ENCODE results near the gene ATOSB. TPM values are rescaled to one million over a fixed set of nuclear protein-coding genes. Genes with fewer than 3 reads are reported as not detected.

ATOSB gene
- total and polyA plus RNA-seq, 2 experiments from 2014 or later, result 16.1 to 18.3 TPM

DNA sequence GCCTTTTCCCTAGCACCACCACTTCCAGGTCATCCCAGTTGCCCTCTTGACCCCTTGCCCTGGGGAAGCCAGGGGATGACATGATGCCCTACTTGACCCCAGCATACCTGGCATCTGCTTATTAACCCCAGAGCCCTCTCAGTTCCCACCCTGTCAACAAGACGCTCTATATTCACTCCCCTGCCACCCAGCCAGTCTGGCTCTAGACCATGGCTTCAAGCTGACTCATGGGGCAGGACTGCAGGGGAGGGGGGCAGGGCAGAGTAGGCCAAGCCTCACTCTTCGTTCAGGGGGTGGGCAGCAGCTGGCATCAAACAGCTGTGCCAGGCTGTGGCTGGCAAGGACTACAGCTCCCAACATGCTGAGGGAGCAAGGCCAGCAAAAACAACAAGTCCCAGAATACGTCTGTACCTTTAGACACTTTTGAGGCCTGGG lies 5.3 kb downstream of the ATOSB start:
- WGBS (ENCODE audit: low lambda C conversion rate, missing lambda C conversion rate), result 52% methylated on average over 3 of the region's 3 CpGs

DNA sequence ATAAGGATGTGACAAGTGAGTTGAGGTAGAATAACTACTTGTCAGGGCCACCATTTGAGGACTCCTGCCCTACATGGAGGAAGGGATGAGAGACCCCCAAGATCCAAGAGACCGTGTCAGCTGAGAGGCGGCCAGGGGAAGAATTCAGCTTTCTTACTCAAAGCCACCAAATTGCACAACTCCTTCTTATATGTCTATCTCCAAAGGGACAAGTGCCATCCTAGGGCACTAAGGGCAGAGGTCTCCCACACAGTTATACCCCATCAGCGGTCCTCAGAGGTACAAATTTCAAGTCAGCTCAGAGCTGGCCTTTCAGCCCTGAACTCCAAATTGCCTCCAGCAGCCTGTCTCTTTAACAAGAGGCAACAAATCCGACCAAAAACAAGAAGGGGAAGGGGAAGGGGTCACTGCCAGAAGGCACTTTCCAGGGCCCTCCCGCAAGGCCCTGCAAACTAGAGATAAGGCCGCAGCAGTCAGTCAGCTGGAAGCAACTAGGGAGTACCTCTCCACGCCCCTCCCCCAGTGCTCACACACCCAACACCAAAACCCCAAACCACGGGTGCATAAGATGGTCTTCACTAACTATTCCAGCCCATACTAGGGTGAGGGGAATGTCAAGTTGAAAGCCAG lies 6.6 kb downstream of the ATOSB start:
- Histone ChIP-seq H3K79me2 (peaks cover 42% of the 10 kb centered on the region), H2AFZ (no peak overlapping the region), H3K4me1 (ENCODE audit: insufficient read depth) (peaks cover 9% of the 10 kb centered on the region), H3K4me3 (no peak overlapping the region), H3K9me3 (ENCODE audit: low read depth) (no peaks in the 10 kb centered on the region), H3K9me2 (replicated peaks; ENCODE audit: insufficient read depth) (no peaks in the 10 kb centered on the region), H3K4me2 (no peak overlapping the region), H3K36me3 (replicated peaks; ENCODE audit: insufficient read depth, low read depth) (no peaks in the 10 kb centered on the region), H3K27ac (no peak overlapping the region), H4K20me1 (ENCODE audit: insufficient read depth, poor library complexity, severe bottlenecking) (no peaks in the 10 kb centered on the region), H3K27me3 (no peaks in the 10 kb centered on the region)
- 67% methylated on average over 8 of the region's 8 CpGs for WGBS (ENCODE audit: low lambda C conversion rate, missing lambda C conversion rate)
- TF ChIP-seq EZH2phosphoT487 (IDR thresholded peaks at IDR 0.05; ENCODE audit: low read depth, severe bottlenecking, unreplicated experiment), result no peak
- TF ChIP-seq, protein P1, sequence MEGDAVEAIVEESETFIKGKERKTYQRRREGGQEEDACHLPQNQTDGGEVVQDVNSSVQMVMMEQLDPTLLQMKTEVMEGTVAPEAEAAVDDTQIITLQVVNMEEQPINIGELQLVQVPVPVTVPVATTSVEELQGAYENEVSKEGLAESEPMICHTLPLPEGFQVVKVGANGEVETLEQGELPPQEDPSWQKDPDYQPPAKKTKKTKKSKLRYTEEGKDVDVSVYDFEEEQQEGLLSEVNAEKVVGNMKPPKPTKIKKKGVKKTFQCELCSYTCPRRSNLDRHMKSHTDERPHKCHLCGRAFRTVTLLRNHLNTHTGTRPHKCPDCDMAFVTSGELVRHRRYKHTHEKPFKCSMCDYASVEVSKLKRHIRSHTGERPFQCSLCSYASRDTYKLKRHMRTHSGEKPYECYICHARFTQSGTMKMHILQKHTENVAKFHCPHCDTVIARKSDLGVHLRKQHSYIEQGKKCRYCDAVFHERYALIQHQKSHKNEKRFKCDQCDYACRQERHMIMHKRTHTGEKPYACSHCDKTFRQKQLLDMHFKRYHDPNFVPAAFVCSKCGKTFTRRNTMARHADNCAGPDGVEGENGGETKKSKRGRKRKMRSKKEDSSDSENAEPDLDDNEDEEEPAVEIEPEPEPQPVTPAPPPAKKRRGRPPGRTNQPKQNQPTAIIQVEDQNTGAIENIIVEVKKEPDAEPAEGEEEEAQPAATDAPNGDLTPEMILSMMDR (IDR thresholded peaks at IDR 0.05; ENCODE audit: poor library complexity), result no peak
- no peak for TF ChIP-seq EZH2 (IDR thresholded peaks at IDR 0.05; ENCODE audit: borderline replicate concordance)
- no peak for DNase-seq (ENCODE audit: low spot score)

More for the DNA sequence above, 5.3 kb downstream of the ATOSB start:
- Histone ChIP-seq H4K20me1 (ENCODE audit: insufficient read depth, poor library complexity, severe bottlenecking) (no peaks in the 10 kb centered on the region), H3K4me2 (peak overlapping the region; percentile 85), H3K9me3 (ENCODE audit: low read depth) (no peaks in the 10 kb centered on the region), H3K4me1 (ENCODE audit: insufficient read depth) (peaks cover 16% of the 10 kb centered on the region), H3K79me2 (peaks cover 44% of the 10 kb centered on the region), H3K27me3 (no peaks in the 10 kb centered on the region), H3K9me2 (replicated peaks; ENCODE audit: insufficient read depth) (no peaks in the 10 kb centered on the region), H3K4me3 (no peak overlapping the region), H2AFZ (no peak overlapping the region), H3K36me3 (replicated peaks; ENCODE audit: insufficient read depth, low read depth) (no peaks in the 10 kb centered on the region), H3K27ac (peak overlapping the region; percentile 91)
- DNase-seq (ENCODE audit: low spot score), result no peak
- TF ChIP-seq, protein P1 (IDR thresholded peaks at IDR 0.05; ENCODE audit: poor library complexity), result no peak
- TF ChIP-seq EZH2 (IDR thresholded peaks at IDR 0.05; ENCODE audit: borderline replicate concordance), result no peak
- no peak for TF ChIP-seq EZH2phosphoT487 (IDR thresholded peaks at IDR 0.05; ENCODE audit: low read depth, severe bottlenecking, unreplicated experiment)

DNA sequence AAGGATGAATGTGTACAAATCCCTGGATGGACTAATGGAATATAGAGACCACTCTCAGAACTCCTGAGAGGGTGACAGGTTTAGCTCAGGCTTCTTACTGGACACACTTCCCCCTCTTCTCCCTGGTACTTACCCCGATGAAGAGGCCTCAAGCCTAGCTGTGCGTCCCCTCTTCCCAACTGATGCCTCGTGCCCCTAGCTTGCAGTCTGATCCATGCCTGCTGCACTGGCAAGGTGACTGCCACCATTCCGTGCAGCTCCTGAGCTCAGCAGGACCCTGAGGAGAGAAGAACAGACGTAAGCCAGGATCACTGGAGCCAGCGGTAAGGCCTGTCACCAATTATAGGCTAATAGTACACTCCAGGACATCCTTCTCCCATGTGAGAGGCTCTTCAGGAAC lies 7.2 kb downstream of the ATOSB start:
- Histone ChIP-seq H3K4me2 (no peak overlapping the region), H4K20me1 (ENCODE audit: insufficient read depth, poor library complexity, severe bottlenecking) (no peaks in the 10 kb centered on the region), H3K36me3 (replicated peaks; ENCODE audit: insufficient read depth, low read depth) (no peaks in the 10 kb centered on the region), H3K9me2 (replicated peaks; ENCODE audit: insufficient read depth) (no peaks in the 10 kb centered on the region), H3K9me3 (ENCODE audit: low read depth) (no peaks in the 10 kb centered on the region), H3K79me2 (peaks cover 42% of the 10 kb centered on the region), H2AFZ (no peak overlapping the region), H3K4me1 (ENCODE audit: insufficient read depth) (peaks cover 12% of the 10 kb centered on the region), H3K4me3 (no peak overlapping the region), H3K27me3 (no peaks in the 10 kb centered on the region), H3K27ac (no peak overlapping the region)
- DNase-seq (ENCODE audit: low spot score), result no peak
- no peak for TF ChIP-seq EZH2 (IDR thresholded peaks at IDR 0.05; ENCODE audit: borderline replicate concordance)
- 92% methylated on average over 6 of the region's 6 CpGs for WGBS (ENCODE audit: low lambda C conversion rate, missing lambda C conversion rate)

DNA sequence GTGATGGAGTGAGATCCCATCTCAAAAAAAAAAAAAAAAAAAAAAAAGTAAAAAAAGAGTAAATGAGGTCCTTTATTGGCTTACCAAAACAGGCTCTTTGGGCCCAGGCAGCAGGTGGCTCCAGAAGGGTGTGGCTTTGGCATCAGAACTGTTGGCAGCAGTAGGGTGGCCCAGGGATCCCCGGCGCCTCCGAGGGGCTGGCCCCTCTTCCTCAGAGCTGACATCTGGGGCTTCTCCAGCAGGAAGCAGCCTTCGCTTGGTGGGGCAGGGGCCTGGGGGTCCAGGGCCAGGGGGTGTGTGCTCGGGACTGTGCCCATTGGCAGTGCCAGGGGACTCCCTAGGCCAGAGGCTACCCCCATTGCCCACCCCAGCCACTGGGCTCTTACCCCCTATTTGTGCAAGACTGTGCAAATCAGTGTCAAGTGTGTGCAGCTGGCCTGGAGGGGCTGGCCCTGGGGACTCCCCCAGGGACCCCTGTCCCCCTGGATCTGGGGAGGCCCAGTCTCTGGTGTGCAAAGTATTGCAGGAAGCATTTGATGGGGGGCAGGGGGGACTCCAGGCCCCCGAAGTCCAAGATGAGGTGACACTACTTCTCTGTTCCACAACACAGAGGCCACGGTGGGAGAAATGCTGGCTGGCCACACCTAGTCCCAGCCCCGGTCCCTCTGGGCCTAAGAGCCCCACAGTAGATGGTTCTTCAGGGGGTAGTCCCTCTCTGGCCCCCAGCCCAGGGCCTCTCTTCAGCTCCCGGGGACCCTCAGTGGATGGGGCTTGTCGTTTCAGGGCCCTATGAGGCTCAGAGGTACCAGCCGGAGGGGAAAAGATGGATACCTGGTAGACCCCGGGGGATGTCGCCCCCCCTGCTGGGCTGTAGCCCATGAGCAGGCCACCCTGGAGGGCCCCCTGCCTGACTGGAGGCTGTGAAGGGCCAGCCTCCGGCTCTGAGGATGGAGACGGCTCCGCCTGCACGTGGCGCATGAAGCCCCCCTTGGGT lies 8.1 kb downstream of the ATOSB start:
- WGBS (ENCODE audit: low lambda C conversion rate, missing lambda C conversion rate), result 86% methylated on average over 16 of the region's 18 CpGs
- Histone ChIP-seq H2AFZ (no peak overlapping the region), H4K20me1 (ENCODE audit: insufficient read depth, poor library complexity, severe bottlenecking) (no peaks in the 10 kb centered on the region), H3K4me3 (no peak overlapping the region), H3K36me3 (replicated peaks; ENCODE audit: insufficient read depth, low read depth) (no peaks in the 10 kb centered on the region), H3K4me2 (no peak overlapping the region), H3K79me2 (peaks cover 37% of the 10 kb centered on the region), H3K27me3 (no peaks in the 10 kb centered on the region), H3K9me3 (ENCODE audit: low read depth) (no peaks in the 10 kb centered on the region), H3K9me2 (replicated peaks; ENCODE audit: insufficient read depth) (no peaks in the 10 kb centered on the region), H3K4me1 (ENCODE audit: insufficient read depth) (peaks cover 14% of the 10 kb centered on the region), H3K27ac (no peak overlapping the region)
- TF ChIP-seq EZH2 (IDR thresholded peaks at IDR 0.05; ENCODE audit: borderline replicate concordance) (no peak), EZH2phosphoT487 (IDR thresholded peaks at IDR 0.05; ENCODE audit: low read depth, severe bottlenecking, unreplicated experiment) (no peak)
- TF ChIP-seq, protein P1 (IDR thresholded peaks at IDR 0.05; ENCODE audit: poor library complexity), result no peak
- DNase-seq (ENCODE audit: low spot score), result no peak

Data from hepatocyte (in vitro differentiated cells).